HG02763 (cell line): ENCODE results near the gene WDR45B.
"Not testable (repeated sequence)": the region's sequence is repeated elsewhere in the genome, so short reads cannot be mapped to it uniquely, and the experiment has no call there.

Experiments used
- ATAC-seq: cut with Tn5 transposase; IDR thresholded peaks from one replicate; pipeline ENCODE4 v1.9.1; 2021; ENCODE audit warnings: mild to moderate bottlenecking, moderate library complexity; ENCODE audit not compliant: unreplicated experiment

The WDR45B gene

DNA sequence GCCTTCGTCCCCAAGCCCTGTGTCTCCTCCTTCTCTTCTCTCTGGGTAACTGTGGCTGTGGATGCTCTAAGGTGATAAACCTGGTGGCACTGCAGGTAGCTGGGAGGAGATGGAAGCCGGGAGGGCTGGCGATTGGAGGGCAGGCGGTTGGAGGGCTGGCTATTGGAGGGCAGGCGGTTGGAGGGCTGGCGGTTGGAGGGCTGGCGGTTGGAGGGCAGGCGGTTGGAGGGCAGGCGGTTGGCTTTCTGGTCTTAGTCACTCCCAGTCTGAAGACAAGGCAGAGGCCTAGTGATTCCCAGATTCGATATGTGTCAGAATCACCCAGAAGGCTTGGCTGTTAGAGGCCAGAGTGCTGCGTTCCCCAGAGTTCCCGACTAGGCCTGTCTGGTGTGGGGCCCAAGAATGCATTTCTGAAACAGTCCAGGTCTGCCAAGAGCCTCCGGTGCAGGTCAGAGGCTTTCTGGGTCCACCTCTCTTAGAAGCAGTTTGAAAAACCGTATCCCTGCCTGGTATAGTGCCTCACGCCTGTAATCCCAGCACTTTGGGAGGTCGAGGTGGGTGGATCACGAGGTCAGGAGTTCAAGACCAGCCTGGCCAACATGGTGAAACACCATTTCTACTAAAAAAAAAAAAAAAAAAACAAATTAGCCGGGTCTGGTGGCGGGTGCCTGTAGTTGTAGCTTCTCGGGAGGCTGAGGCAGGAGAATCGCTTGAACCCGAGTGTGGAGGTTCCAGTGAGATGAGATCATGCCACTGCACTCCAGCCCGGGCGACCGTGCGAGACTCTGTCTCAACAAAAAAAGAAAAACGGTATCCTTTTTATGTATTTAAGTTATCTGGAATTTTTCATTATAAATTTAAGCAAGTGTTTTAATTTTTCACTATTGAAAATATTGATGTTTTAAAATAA is 59.7 kb downstream of the WDR45B start:
- ATAC-seq, result no peak

GRCh38 chr17:82587234-82588086 is 60.8 kb downstream of the WDR45B start:
- no peak for ATAC-seq

- no peak for ATAC-seq
Observed at GRCh38 chr17:82586576-82587233, 61.5 kb downstream of the WDR45B start.

DNA sequence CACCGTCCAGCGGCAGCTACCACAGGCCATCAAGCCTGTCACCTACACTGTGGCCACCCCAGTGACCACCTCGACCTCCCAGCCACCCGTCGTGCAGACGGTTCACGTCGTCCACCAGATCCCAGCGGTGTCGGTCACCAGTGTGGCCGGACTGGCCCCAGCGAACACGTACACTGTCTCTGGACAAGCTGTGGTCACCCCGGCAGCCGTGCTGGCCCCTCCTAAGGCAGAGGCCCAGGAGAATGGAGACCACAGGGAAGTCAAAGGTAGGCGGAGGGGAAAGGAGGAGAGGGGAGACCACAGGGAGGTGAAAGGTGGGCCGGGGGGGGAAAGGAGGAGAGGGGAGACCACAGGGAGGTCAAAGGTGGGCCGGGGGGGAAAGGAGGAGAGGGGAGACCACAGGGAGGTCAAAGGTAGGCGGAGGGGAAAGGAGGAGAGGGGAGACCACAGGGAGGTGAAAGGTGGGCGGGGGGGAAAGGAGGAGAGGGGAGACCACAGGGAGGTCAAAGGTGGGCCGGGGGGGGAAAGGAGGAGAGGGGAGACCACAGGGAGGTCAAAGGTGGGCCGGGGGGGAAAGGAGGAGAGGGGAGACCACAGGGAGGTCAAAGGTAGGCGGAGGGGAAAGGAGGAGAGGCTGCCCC is 62.2 kb downstream of the WDR45B start:
- ATAC-seq, result not testable (repeated sequence)

DNA sequence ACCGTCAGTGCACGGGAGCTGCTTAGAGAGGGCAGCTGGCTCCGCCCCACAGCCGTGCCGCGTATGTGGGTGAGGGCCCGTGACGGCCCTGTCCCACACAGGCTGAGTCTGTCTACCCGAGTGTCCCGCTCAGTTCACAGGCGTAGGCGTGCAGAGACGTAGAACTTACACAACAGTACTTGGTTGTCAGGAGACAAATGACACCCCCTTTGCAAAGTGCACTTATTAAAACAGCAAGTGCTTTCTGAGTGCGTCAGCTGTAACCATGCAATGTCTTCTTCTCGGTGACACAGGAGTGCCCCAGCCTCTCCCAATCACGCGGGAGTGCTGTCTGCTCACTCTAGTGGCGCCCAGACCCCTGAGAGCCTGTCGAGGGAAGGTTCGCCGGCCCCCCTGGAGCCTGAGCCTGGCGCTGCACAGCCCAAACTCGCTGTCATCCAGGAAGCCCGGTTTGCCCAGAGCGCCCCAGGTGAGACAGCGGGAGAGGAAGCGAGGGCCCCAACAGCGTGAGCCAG is 64.5 kb downstream of the WDR45B start:
- ATAC-seq, result no peak

DNA sequence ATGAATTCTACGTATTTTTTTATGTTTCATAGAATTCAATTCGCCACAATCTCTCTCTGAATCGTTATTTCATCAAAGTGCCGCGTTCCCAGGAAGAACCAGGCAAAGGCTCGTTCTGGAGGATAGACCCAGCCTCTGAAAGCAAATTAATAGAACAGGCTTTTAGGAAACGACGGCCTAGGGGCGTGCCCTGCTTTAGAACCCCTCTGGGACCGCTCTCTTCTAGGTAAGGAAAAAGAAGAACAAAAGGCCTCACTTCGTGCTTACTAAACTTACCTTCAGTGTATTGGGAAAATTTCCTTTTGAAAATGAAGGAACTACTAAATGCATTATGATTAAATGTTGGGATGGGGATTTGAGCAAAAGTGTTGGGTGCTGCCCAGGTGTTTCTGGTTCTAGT is 65.5 kb downstream of the WDR45B start:
- ATAC-seq, result no peak

DNA sequence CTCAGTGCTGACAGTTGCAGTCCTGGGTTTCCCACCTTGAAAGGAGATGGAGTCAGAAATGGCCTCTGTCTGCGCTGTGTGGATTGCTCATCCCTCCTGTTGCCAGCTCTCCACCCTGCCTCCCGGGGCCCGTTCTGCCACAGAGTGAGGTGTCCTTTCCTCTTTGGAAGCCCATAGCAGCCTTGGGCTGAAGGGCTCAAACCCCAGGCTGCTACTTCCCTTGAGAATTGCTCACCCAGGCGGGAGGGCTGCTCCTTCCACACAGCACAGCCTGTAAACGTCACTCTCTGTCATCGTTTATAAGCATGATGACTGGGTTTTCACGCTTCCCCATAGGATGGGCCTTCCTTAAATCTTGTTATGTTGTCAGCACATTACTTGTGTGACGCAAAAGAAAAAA is 66.0 kb downstream of the WDR45B start:
- no peak for ATAC-seq

DNA sequence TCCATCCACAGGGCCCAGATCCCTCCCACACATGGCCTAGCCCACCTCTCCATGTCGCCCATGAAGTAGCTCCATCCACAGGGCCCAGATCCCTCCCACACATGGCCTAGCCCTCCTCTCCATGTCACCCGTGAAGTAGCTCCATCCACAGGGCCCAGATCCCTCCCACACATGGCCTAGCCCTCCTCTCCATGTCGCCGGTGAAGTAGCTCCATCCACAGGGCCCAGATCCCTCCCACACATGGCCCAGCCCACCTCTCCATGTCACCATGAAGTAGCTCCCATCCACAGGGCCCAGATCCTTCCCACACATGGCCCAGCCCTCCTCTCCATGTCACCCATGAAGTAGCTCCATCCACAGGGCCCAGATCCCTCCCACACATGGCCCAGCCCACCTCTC is 68.3 kb downstream of the WDR45B start:
- ATAC-seq, result not testable (repeated sequence)

DNA sequence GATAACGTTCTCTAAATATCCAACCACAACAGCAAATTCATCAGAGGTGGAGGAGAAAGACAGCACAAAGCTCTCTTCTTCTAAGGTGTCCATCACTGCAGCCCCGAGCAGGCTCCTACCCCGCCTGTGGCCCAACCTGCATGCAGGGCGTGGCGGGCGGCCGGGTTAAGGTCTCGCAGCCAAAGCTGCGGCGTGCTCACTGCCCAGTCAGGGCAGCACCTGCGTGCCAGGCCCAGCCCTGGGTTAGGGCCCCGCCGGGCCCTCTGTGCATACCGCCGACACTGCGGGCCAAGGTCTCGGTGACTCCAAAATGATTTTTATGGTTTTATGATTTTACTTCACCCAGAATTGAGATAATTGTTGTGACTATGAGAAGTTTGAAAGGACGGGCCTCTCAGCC is 70.9 kb downstream of the WDR45B start:
- no peak for ATAC-seq

DNA sequence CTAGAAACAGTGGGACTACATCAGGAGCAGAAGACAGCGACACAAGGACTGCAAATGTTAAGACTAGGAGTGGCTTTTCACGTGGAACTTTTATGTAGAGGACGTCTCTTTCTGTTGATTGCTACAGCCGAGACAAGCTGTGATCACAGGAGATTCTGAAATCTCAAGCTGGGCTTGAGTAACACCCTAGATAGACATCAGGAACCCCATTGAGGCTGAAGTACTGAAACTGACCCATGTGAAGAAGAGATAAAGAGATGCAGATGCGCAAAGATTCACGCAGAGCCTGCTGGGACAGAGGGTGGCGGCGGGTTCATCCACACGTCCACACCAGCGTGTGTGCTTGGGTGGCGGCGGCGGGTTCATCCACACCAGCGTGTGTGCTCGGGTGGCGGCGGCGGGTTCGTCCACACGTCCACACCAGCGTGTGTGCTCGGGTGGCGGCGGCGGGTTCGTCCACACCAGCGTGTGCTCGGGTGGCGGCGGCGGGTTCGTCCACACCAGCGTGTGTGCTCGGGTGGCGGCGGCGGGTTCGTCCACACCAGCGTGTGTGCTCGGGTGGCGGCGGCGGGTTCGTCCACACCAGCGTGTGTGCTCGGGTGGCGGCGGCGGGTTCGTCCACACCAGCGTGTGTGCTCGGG is 72.5 kb downstream of the WDR45B start:
- not testable (repeated sequence) for ATAC-seq

- ATAC-seq, result no peak
Observed at GRCh38 chr17:82574041-82574440, 74.2 kb downstream of the WDR45B start.

GRCh38 chr17:82571855-82572254 is 76.4 kb downstream of the WDR45B start:
- no peak for ATAC-seq

- no peak for ATAC-seq
Observed at GRCh38 chr17:82570277-82570676, 78.0 kb downstream of the WDR45B start.

GRCh38 chr17:82569621-82570020 is 78.6 kb downstream of the WDR45B start:
- ATAC-seq, result no peak

DNA sequence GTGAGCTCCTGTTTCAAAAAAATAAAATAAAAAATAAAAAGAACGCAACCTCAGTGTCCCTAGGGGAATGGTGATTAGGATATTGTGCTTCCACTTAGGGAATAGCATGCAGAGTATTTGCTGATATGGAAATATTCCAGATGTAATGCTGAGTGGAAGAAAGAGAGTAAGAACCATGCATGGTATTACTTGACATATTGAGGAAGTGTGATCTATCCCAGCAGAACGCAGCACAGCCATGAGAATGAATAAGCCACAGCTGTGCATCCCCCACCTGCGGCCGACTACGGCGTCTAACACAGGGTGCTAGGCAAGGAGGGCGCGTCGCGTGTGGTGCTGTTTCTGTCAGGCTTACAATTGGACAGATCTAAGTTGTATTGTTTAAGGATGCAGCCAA is 79.2 kb downstream of the WDR45B start:
- ATAC-seq, result no peak

- ATAC-seq, result no peak
Observed at GRCh38 chr17:82567286-82567685, 81.0 kb downstream of the WDR45B start.

DNA sequence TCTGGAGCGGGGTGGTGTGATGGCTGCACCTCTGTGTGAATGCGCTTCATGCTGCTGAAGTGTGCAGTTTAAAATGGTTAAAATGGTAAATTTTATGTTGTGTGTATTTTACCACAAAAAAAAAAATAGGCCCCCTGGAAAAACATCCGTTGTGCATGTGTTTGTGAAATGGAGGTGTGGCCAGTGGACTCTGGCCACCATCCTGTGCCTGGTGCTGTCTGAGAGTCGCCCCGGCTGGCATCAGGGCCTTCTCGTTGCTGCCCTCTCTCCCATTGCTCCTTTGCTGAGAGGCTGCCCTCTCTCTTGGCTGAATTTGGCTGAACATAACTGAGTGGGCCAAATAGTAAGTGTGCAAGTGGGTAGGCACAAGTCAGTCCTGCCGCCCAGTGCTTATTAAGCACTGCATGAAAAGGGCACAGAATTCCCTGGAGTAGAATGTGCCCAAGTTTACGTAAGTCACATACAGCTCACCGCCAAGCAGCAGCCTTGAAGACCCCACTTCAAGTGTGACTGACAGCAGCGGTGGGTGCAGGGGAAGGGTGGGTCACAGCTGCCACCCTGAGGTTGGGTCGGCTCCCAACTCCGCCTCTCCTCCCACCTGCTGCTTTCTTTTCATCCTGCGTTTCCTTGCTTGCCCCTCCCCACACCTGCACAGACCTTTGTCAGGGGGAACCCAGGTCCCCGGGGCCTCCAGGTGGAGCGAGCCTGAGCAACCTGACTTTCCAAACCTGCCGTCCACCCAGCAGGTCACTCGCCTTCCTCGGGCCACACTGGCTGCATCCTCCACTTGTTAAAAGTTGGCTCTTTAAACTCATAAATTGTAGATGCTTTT is 81.9 kb downstream of the WDR45B start:
- no peak for ATAC-seq

- ATAC-seq, result no peak
Observed at GRCh38 chr17:82565551-82565950, 82.7 kb downstream of the WDR45B start.
